Measurements from ENCODE around the gene ONECUT1. TPM values are rescaled to one million over a fixed set of nuclear protein-coding genes. Genes with fewer than 3 reads are reported as not detected.

ONECUT1 gene
- total RNA-seq, 1 experiment from 2014 or later: 0.14 TPM

- Histone ChIP-seq H3K4me3 (no peak overlapping the region), H3K9me3 (replicated peaks) (no peaks in the 10 kb centered on the region), H3K27me3 (no peaks in the 10 kb centered on the region), H3K36me3 (no peaks in the 10 kb centered on the region), H3K4me1 (no peaks in the 10 kb centered on the region), H3K27ac (no peak overlapping the region)
- DNase-seq: no peak
Measured at GRCh38 chr15:52715411-52715810, 74.7 kb downstream of the ONECUT1 start.

- Histone ChIP-seq H3K27ac (no peak overlapping the region), H3K4me1 (no peaks in the 10 kb centered on the region), H3K27me3 (no peaks in the 10 kb centered on the region), H3K9me3 (replicated peaks) (no peaks in the 10 kb centered on the region), H3K4me3 (no peak overlapping the region), H3K36me3 (no peaks in the 10 kb centered on the region)
- DNase-seq: no peak
Measured at GRCh38 chr15:52714968-52715367, 75.2 kb downstream of the ONECUT1 start.

DNA sequence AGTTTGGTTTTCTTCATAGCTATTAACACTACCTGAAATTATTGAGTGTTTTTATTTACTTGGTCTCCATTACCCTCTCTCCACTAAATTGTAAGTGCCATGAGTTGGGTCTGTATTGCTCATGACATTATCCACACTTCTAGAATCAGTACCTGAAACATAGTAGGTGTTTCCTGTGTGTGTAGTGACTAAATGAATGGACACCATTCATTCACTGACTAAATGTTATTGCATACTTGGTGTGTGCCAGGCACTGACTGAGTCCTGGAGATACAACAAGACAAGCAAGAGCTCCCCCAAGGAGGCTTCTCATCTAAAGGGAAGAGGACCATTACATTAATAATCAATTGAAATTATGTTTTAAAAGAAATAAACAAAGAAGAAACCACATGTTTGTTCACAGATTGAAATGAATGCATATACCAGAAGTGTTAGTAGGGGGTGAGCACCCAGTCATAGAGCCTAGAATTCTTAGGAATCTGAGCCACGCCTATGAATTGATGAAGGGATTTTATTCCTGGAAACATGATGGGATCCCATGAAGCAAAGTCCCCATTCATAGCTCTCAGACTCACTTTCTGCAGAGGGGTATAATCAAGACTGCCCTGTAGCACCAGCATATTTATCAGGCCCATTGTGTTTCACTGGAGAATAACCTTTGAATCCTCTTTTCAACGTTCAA, 79.3 kb downstream of the ONECUT1 start:
- Histone ChIP-seq H3K36me3 (no peaks in the 10 kb centered on the region), H3K4me3 (no peak overlapping the region), H3K27ac (no peak overlapping the region), H3K4me1 (no peaks in the 10 kb centered on the region), H3K27me3 (no peaks in the 10 kb centered on the region), H3K9me3 (replicated peaks) (no peaks in the 10 kb centered on the region)
- no peak for DNase-seq

GRCh38 chr15:52710050-52710707, 80.0 kb downstream of the ONECUT1 start:
- Histone ChIP-seq H3K4me1 (no peaks in the 10 kb centered on the region), H3K27me3 (no peaks in the 10 kb centered on the region), H3K27ac (no peak overlapping the region), H3K9me3 (replicated peaks) (no peaks in the 10 kb centered on the region), H3K36me3 (no peaks in the 10 kb centered on the region), H3K4me3 (no peak overlapping the region)
- DNase-seq: no peak

- DNase-seq: no peak
- H3K27me3 ChIP-seq: no peaks in the 10 kb centered on the region
- no peak overlapping the region for H3K4me3 ChIP-seq
- no peaks in the 10 kb centered on the region for H3K4me1 ChIP-seq
- no peaks in the 10 kb centered on the region for H3K9me3 ChIP-seq (replicated peaks)
- H3K27ac ChIP-seq: no peak overlapping the region
- no peaks in the 10 kb centered on the region for H3K36me3 ChIP-seq
Measured at GRCh38 chr15:52709187-52709981, 80.8 kb downstream of the ONECUT1 start.

Other genes with a start within 250 kb of the ONECUT1 start
- gene ARPP19, start 221.3 kb downstream of the ONECUT1 start, total RNA-seq (2014; rRNA removed; shearing (Covaris generic)): 88.2 and 96.1 TPM in 2 replicates
- 3.0 and 3.2 TPM in 2 replicates for gene ATOSA, start 110.9 kb downstream of the ONECUT1 start, total RNA-seq (2014; rRNA removed; shearing (Covaris generic))